ACC112 (cell line): ENCODE measurements around the gene ZNF30.
"Not testable (repeated sequence)": the region's sequence is repeated elsewhere in the genome, so short reads cannot be mapped to it uniquely, and the experiment has no call there.

Source experiments
- H2AFZ ChIP-seq: fragments of 200-600 bp; sonication (generic); one replicate; pipeline ENCODE4 v1.6.0; 2017; ENCODE audit warnings: antibody characterized with exemption, low read length; ENCODE audit not compliant: unreplicated experiment
- H3K27ac ChIP-seq: fragments of 200-600 bp; sonication (generic); 2 replicates; pipeline ENCODE4 v1.5.1; 2014; ENCODE audit warnings: low read depth, mild to moderate bottlenecking, antibody characterized with exemption, low read length, moderate library complexity
- H3K27me3 ChIP-seq: fragments of 200-600 bp; sonication (generic); 2 replicates; pipeline ENCODE4 v1.6.1; 2014; ENCODE audit warnings: mild to moderate bottlenecking, antibody characterized with exemption, low read length, moderate library complexity, mixed read lengths; ENCODE audit not compliant: insufficient read depth
- H3K36me3 ChIP-seq: fragments of 200-600 bp; sonication (generic); 2 replicates; pipeline ENCODE4 v1.6.1; 2016; ENCODE audit warnings: mild to moderate bottlenecking, antibody characterized with exemption, low read length, moderate library complexity, mixed read lengths; ENCODE audit not compliant: insufficient read depth
- H3K4me1 ChIP-seq: fragments of 200-600 bp; sonication (generic); one replicate; pipeline ENCODE4 v1.6.1; 2016; ENCODE audit warnings: low read length, mixed read lengths; ENCODE audit not compliant: insufficient read depth, unreplicated experiment, control insufficient read depth
- H3K4me3 ChIP-seq: fragments of 200-600 bp; sonication (generic); 2 replicates; pipeline ENCODE4 v1.5.1; 2014; ENCODE audit warnings: mild to moderate bottlenecking, low read depth, low read length
- H3K79me2 ChIP-seq: fragments of 200-600 bp; sonication (generic); one replicate; pipeline ENCODE4 v1.6.0; 2016; ENCODE audit warnings: low read length; ENCODE audit not compliant: control insufficient read depth, unreplicated experiment, insufficient read depth

ZNF30 gene

DNA sequence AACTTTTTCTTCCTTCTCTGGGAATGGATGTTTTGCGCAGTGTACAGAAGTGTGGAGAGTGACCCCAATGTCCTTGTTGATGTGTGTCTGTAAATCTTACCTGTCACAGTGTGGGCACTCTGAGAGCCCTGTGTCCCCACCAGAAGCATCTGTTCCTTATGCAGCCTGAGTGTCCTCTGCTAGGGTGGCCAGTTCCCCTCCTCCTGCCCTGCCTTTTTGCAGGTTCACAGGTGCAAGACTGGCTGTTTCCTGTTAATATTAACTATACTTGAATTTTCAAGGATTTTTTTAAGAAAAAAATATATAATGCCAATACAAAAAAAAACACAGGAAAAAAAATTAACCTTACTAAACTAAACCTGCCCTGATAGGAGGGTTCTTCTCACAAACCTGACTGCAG is 61.4 kb downstream of the ZNF30 start:
- H3K27me3 ChIP-seq, result peaks cover 3% of the 10 kb centered on the region; the same call in 1 of the 2 replicates
- H3K27ac ChIP-seq, result no peak overlapping the region
- no peak overlapping the region for H3K4me3 ChIP-seq
- no peaks in the 10 kb centered on the region for H3K4me1 ChIP-seq
- H3K79me2 ChIP-seq, result no peaks in the 10 kb centered on the region
- no peak overlapping the region for H2AFZ ChIP-seq
- H3K36me3 ChIP-seq, result no peaks in the 10 kb centered on the region

DNA sequence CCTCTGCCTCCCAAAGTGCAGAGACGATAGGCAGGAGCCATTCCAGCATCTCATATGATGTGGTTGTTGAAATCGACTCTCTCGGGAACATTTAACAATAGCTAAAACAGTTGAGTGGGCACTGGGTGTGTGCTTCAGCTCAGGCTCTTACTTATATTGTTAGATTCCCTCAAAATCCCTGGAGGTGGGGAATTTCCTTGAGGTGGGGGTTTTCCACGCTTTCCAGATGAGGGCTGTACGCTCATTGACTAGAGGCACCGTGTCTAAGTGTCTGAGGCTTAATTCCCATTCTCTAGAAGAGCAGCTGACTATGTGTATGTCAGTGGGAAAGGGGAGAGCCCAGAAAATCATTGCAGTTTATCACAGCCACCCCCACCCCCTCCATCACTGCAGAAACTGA is 62.6 kb downstream of the ZNF30 start:
- no peak overlapping the region for H3K27ac ChIP-seq
- no peak overlapping the region for H3K4me3 ChIP-seq
- H3K36me3 ChIP-seq, result no peaks in the 10 kb centered on the region
- H3K79me2 ChIP-seq, result no peaks in the 10 kb centered on the region
- H3K27me3 ChIP-seq, result no peaks in the 10 kb centered on the region; the same call in 1 of the 2 replicates
- no peaks in the 10 kb centered on the region for H3K4me1 ChIP-seq
- no peak overlapping the region for H2AFZ ChIP-seq

DNA sequence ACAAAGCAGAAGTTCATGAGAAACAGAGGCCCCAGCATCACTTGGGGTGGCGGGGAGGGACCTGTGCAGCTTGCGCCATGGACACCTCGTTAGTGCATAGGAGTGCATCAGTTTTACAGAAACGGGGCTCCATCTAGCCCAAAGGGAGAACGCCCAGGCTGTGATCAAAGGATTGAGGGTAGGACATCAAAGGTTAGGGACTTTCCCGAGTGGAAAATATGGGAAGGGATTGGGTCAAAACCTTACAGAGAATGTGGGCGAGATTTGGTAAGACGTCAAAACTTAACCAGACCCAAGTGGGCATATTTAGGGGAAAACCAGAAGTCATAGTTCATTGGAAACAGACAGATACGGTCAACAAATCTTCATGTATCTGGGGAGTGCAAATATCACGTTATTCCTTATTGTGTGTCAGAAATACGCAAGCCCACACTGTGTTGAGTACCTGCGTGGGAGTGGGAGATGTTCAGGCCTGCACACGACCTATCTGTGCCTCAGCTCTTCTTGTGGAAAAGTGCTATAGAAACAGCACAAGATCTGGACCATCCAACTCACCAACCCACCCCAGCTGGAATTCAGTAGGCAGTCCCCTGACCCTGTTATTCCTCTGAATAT is 64.0 kb downstream of the ZNF30 start:
- no peak overlapping the region for H3K27ac ChIP-seq
- H3K4me1 ChIP-seq, result no peaks in the 10 kb centered on the region
- no peaks in the 10 kb centered on the region for H3K27me3 ChIP-seq
- H3K79me2 ChIP-seq, result no peaks in the 10 kb centered on the region
- H3K36me3 ChIP-seq, result no peaks in the 10 kb centered on the region
- no peak overlapping the region for H2AFZ ChIP-seq
- no peak overlapping the region for H3K4me3 ChIP-seq

DNA sequence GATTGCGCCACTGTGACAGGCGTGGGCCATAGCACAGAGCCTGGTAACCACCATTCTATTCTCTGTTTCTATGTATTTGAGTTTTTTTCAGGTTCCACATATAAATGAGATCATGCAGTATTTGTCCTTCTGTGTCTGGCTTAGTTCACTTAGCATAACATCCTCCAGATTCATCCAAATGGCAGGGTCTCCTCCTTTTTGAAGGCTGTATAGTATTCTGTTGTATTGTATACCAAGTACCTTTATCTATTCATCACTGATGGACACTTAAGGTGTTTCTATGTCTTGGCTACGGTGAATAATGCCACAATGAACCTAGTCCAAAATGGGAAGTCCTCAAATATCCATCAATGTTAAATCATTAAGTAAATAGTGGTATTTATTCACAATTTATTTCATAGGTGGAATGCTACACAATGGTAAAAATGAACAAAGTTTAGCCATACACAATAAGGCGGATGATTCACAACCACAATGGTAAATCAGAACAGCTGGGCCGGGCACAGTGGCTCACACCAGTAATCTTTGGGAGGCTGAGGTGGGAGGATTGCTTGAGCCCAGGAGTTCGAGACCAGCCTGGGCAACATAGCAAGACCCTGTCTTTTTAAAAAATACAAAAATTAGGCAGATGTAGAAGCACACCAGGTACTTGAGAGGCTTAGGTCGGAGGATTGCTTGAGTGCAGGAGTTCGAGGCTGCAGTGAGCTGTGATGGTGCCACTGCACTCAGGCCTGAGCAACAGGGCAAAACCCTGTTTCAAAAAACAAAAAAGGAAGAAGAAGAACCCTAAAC is 65.0 kb downstream of the ZNF30 start:
- no peaks in the 10 kb centered on the region for H3K36me3 ChIP-seq
- no peak overlapping the region for H3K4me3 ChIP-seq
- H3K27ac ChIP-seq, result no peak overlapping the region
- H3K79me2 ChIP-seq, result no peaks in the 10 kb centered on the region
- H2AFZ ChIP-seq, result no peak overlapping the region
- no peaks in the 10 kb centered on the region for H3K4me1 ChIP-seq
- no peaks in the 10 kb centered on the region for H3K27me3 ChIP-seq

DNA sequence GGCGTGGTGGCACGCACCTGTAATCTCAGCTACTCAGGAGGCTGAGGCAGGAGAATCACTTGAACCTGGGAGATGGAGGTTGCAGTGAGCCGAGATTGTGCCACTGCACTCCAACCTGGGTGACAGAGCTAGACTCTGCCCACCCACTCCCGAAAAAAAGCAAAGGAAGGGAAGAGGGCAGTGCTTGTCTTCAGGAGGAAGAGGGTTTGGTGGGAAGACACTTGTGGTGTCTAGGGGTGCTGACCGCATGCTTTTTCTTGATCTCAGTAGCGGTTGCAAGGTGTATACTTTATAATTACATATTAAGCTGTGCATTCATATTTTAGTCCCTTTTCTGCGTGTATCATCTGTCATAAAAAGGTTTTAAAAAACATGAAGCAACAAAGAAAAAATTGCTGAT is 65.9 kb downstream of the ZNF30 start:
- not testable (repeated sequence) for H3K4me3 ChIP-seq

DNA sequence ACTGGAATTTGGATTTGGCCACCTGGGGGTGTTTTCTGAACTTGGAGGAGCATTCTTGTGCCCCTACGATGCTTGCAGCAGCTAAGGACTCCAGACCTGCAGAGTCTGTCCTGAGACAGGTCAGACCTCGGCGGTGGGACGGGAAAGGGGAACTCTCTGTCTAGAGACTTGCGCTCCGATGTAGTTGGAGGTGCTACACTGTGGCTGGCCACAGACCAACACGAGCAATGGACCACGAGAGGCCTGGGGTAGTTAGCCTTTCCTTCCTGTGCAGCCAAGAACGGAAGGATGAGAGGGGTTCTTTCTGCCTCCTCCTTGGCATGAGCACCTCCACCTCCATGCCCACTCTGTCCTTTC is 67.6 kb downstream of the ZNF30 start:
- no peaks in the 10 kb centered on the region for H3K36me3 ChIP-seq
- no peaks in the 10 kb centered on the region for H3K27me3 ChIP-seq
- H2AFZ ChIP-seq, result no peak overlapping the region
- H3K79me2 ChIP-seq, result no peaks in the 10 kb centered on the region
- H3K4me3 ChIP-seq, result no peak overlapping the region
- H3K27ac ChIP-seq, result no peak overlapping the region
- peaks cover 7% of the 10 kb centered on the region for H3K4me1 ChIP-seq

More for the DNA sequence above, 65.9 kb downstream of the ZNF30 start:
- H3K27ac ChIP-seq, H2AFZ ChIP-seq, H3K79me2 ChIP-seq, H3K27me3 ChIP-seq, H3K36me3 ChIP-seq, H3K4me1 ChIP-seq: not testable (repeated sequence)
